ENCODE data around the gene CHST11.

The CHST11 gene

GRCh38 chr12:104494793-104495158 is 38.0 kb downstream of the CHST11 start:
- H3K4me3 ChIP-seq (ENCODE audit: low read depth, low read length), result no peak overlapping the region
- no peaks in the 10 kb centered on the region for H3K9me3 ChIP-seq (ENCODE audit: control insufficient read depth, insufficient read depth, low read depth, low read length)
- CTCF ChIA-PET, result interaction anchor here (0.6 kb wide), 1 partner anchor 110 kb away, joined by 3 read pairs; no protein-coding TSS in a partner anchor
- no peak overlapping the region for H3K27ac ChIP-seq (ENCODE audit: extremely low read depth, low read depth, low read length)
- H3K4me1 ChIP-seq (ENCODE audit: control insufficient read depth, insufficient read depth, low read length), result peaks cover 12% of the 10 kb centered on the region
- no peaks in the 10 kb centered on the region for H3K36me3 ChIP-seq (ENCODE audit: control insufficient read depth in 2 of 2, insufficient read depth in 1 of 2, low read length in 2 of 2)
- POLR2A ChIA-PET, result interaction anchor here (0.7 kb wide), 1 partner anchor 11 kb away, joined by 3 read pairs; no protein-coding TSS in a partner anchor
- no peak for TF ChIP-seq ZNF513 (tag by site-specific recombination; IDR thresholded peaks at IDR 0.05)
- no peak for TF ChIP-seq ZNF549 (tag by site-specific recombination; IDR thresholded peaks at IDR 0.05)
- no peak for TF ChIP-seq GLI2 (tag by site-specific recombination; IDR thresholded peaks at IDR 0.05; ENCODE audit: borderline replicate concordance, low read depth)
- no peak for TF ChIP-seq ZNF791 (tag by site-specific recombination; IDR thresholded peaks at IDR 0.05)
- no peak for TF ChIP-seq ZNF280C (tag by site-specific recombination; IDR thresholded peaks at IDR 0.05)
- no peak for TF ChIP-seq ZNF555 (tag by site-specific recombination; conservative IDR thresholded peaks at IDR 0.05)
- TF ChIP-seq ZNF398 (tag by site-specific recombination; IDR thresholded peaks at IDR 0.05), result no peak
- no peak for TF ChIP-seq TCF7L2 (IDR thresholded peaks at IDR 0.05; ENCODE audit: borderline replicate concordance, low read depth, low read length)
- TF ChIP-seq ZNF202 (tag by site-specific recombination; IDR thresholded peaks at IDR 0.05; ENCODE audit: borderline replicate concordance), result no peak
- no peak for TF ChIP-seq ZBTB1 (tag by site-specific recombination; IDR thresholded peaks at IDR 0.05)
- TF ChIP-seq, protein P1, sequence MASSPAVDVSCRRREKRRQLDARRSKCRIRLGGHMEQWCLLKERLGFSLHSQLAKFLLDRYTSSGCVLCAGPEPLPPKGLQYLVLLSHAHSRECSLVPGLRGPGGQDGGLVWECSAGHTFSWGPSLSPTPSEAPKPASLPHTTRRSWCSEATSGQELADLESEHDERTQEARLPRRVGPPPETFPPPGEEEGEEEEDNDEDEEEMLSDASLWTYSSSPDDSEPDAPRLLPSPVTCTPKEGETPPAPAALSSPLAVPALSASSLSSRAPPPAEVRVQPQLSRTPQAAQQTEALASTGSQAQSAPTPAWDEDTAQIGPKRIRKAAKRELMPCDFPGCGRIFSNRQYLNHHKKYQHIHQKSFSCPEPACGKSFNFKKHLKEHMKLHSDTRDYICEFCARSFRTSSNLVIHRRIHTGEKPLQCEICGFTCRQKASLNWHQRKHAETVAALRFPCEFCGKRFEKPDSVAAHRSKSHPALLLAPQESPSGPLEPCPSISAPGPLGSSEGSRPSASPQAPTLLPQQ (tag by site-specific recombination; IDR thresholded peaks at IDR 0.05), result no peak
- TF ChIP-seq, protein P2, sequence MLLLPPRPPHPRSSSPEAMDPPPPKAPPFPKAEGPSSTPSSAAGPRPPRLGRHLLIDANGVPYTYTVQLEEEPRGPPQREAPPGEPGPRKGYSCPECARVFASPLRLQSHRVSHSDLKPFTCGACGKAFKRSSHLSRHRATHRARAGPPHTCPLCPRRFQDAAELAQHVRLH (tag by site-specific recombination; IDR thresholded peaks at IDR 0.05), result no peak
- TF ChIP-seq TRIM28 (IDR thresholded peaks at IDR 0.05; ENCODE audit: borderline replicate concordance, low read length), result no peak
- TF ChIP-seq ZNF610 (tag by site-specific recombination; IDR thresholded peaks at IDR 0.05; ENCODE audit: borderline replicate concordance), result no peak

DNA sequence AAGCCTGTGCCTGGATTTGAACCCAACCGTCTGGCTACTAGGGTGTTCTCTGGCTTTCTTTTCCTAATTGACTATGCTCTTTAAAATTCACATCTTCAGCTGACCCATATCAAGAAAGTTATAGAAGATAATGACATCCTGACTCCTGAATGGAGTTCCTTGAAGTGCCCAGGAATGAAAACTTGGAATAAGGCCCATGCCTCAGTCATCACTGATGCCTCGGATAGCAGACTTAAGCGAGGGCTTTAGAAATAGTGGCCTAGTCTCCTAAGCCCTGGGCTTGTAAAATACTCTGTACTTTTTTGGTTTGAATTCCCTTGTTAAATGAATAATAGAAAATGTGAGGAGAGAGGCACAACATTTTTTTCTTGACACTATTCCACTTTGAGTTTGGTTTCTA is 39.0 kb downstream of the CHST11 start:
- ChIA-PET POLR2A (no interaction called here), CTCF (no interaction called here)
- no peak for TF ChIP-seq INSM2 (tag by site-specific recombination; IDR thresholded peaks at IDR 0.05)
- no peaks in the 10 kb centered on the region for H3K36me3 ChIP-seq (ENCODE audit: control insufficient read depth in 2 of 2, insufficient read depth in 1 of 2, low read length in 2 of 2)
- H3K4me1 ChIP-seq (ENCODE audit: control insufficient read depth, insufficient read depth, low read length), result peaks cover 16% of the 10 kb centered on the region
- H3K9me3 ChIP-seq (ENCODE audit: control insufficient read depth, insufficient read depth, low read depth, low read length), result no peaks in the 10 kb centered on the region
- no peak overlapping the region for H3K4me3 ChIP-seq (ENCODE audit: low read depth, low read length)
- no peak overlapping the region for H3K27ac ChIP-seq (ENCODE audit: extremely low read depth, low read depth, low read length)

Data from HEK293 (cell line).